HepG2 (cell line): ENCODE results near the gene R3HDM4.

Experiments
- ATRX ChIP-seq: sonication (generic); formaldehyde crosslinking; IDR thresholded peaks from 2 replicates; pipeline ENCODE4 v1.4.0; 2020; ENCODE audit warnings: missing genetic modification reagents, borderline replicate concordance
- ELF4 ChIP-seq: sonication (generic); formaldehyde crosslinking; IDR thresholded peaks from 2 replicates; pipeline ENCODE4 v1.5.0; 2020; ENCODE audit warnings: missing genetic modification reagents, mild to moderate bottlenecking, moderate library complexity, borderline replicate concordance
- GZF1 ChIP-seq: sonication (generic); formaldehyde crosslinking; IDR thresholded peaks from 2 replicates; pipeline ENCODE4 v1.5.1; 2020; ENCODE audit warnings: mild to moderate bottlenecking, missing genetic modification reagents
- KLF9 ChIP-seq: IDR thresholded peaks from 2 replicates; pipeline ENCODE4 v1.6.1; 2016; ENCODE audit warnings: low read depth
- RARG ChIP-seq: sonication (generic); formaldehyde crosslinking; IDR thresholded peaks from 2 replicates; pipeline ENCODE4 v1.4.0; 2020; ENCODE audit warnings: low read depth, mild to moderate bottlenecking, missing genetic modification reagents
- TCF7 ChIP-seq: sonication (generic); IDR thresholded peaks from 2 replicates; pipeline ENCODE4 v1.6.1; 2016; ENCODE audit warnings: antibody characterized with exemption, low read depth
- ZNF629 ChIP-seq: sonication (generic); formaldehyde crosslinking; conservative IDR thresholded peaks from 2 replicates; pipeline ENCODE4 v1.5.0; 2020; ENCODE audit warnings: missing genetic modification reagents
- TF ChIP-seq, protein P1 (sequence below): sonication (generic); formaldehyde crosslinking; IDR thresholded peaks from 2 replicates; pipeline ENCODE4 v1.4.0; 2020; ENCODE audit warnings: missing genetic modification reagents, mild to moderate bottlenecking, borderline replicate concordance
- TF ChIP-seq, protein P2 (sequence below): sonication (generic); formaldehyde crosslinking; IDR thresholded peaks from 2 replicates; pipeline ENCODE4 v1.5.0; 2020; ENCODE audit warnings: mild to moderate bottlenecking, missing genetic modification reagents, moderate library complexity

DNA sequence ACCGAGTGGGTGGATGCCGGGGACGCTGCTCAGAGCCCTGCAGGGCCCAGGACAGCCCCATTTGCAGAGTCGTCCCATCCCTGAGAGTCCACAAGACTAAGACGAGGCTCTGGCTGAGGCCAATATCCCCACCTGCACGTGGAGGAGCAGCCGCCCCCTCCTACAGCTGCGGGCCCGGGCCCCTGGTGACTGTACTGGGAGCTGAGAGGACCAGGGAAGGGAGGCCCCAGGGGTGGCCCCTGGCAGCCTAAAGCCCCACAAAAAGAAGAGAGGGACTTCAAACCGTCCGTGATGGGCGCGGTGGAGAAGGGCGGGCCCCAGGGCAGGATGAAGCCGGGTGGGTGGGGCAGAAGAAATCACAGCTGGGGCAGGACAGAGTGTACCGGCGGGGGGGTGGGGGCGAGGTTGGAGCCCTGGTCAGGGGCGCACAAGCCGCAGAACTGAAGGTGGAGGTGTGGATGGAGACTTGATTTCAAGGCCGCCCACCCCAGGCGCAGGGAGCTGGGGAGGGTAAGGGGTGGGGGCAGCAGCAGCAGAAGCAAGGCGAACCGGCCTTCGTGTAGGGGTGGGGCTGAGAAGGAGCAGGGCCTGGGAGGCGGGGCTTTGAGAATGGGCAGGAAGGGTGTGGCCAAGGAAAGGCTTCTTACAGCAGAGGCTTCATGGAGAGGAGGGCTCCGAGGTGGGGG is 40.6 kb downstream of the R3HDM4 start:
- TF ChIP-seq, protein P1, sequence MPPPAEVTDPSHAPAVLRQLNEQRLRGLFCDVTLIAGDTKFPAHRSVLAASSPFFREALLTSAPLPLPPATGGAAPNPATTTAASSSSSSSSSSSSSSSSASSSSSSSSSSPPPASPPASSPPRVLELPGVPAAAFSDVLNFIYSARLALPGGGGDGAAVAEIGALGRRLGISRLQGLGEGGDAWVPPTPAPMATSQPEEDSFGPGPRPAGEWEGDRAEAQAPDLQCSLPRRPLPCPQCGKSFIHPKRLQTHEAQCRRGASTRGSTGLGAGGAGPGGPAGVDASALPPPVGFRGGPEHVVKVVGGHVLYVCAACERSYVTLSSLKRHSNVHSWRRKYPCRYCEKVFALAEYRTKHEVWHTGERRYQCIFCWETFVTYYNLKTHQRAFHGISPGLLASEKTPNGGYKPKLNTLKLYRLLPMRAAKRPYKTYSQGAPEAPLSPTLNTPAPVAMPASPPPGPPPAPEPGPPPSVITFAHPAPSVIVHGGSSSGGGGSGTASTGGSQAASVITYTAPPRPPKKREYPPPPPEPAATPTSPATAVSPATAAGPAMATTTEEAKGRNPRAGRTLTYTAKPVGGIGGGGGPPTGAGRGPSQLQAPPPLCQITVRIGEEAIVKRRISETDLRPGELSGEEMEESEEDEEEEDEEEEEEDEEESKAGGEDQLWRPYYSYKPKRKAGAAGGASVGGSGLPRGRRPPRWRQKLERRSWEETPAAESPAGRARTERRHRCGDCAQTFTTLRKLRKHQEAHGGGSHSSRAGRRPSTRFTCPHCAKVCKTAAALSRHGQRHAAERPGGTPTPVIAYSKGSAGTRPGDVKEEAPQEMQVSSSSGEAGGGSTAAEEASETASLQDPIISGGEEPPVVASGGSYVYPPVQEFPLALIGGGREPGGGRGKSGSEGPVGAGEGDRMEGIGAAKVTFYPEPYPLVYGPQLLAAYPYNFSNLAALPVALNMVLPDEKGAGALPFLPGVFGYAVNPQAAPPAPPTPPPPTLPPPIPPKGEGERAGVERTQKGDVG: no peak
- no peak for TF ChIP-seq KLF9
- TF ChIP-seq RARG (CRISPR knock-in tag): no peak
- TF ChIP-seq, protein P2, sequence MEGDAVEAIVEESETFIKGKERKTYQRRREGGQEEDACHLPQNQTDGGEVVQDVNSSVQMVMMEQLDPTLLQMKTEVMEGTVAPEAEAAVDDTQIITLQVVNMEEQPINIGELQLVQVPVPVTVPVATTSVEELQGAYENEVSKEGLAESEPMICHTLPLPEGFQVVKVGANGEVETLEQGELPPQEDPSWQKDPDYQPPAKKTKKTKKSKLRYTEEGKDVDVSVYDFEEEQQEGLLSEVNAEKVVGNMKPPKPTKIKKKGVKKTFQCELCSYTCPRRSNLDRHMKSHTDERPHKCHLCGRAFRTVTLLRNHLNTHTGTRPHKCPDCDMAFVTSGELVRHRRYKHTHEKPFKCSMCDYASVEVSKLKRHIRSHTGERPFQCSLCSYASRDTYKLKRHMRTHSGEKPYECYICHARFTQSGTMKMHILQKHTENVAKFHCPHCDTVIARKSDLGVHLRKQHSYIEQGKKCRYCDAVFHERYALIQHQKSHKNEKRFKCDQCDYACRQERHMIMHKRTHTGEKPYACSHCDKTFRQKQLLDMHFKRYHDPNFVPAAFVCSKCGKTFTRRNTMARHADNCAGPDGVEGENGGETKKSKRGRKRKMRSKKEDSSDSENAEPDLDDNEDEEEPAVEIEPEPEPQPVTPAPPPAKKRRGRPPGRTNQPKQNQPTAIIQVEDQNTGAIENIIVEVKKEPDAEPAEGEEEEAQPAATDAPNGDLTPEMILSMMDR (CRISPR knock-in tag): no peak
- TF ChIP-seq GZF1: no peak
- TF ChIP-seq ZNF629 (CRISPR knock-in tag): no peak
- TF ChIP-seq ELF4 (CRISPR knock-in tag): no peak
- TF ChIP-seq TCF7: no peak
- no peak for TF ChIP-seq ATRX (CRISPR knock-in tag)
